Transverse colon (tissue), 4 donors: Measurements from ENCODE around the gene SCAF8. TPM values are rescaled to one million over a fixed set of nuclear protein-coding genes. Genes with fewer than 3 reads are reported as not detected.

Source experiments
- DNase-seq: peaks from one replicate; pipeline ENCODE4 v3.0.0-alpha.2; 2019
- H3K27ac ChIP-seq, 4 donors: fragments of 200-600 bp; sonication (generic); 2 replicates each; pipeline ENCODE4 v1.5.1; 2016 to 2018; ENCODE audit warnings: inconsistent platforms in 4 of 4
- H3K27me3 ChIP-seq: fragments of 200-600 bp; sonication (generic); 2 replicates; pipeline ENCODE4 v1.5.1; 2017; ENCODE audit warnings: inconsistent platforms
- H3K36me3 ChIP-seq, 4 donors: fragments of 200-600 bp; sonication (generic); 2 replicates each; pipeline ENCODE4 v1.5.1; 2017 to 2019; ENCODE audit warnings: inconsistent platforms in 4 of 4
- H3K4me1 ChIP-seq, 4 donors: fragments of 200-600 bp; sonication (generic); 2 replicates each; pipeline ENCODE4 v1.5.1; 2017 to 2020; ENCODE audit warnings: inconsistent platforms in 4 of 4
- H3K4me3 ChIP-seq, 4 donors: fragments of 200-600 bp; sonication (generic); 1 replicate in 1 of 4; 2 replicates in 3 of 4; pipeline versions ENCODE4 v1.5.1 to v1.6.1; 2017 to 2019; ENCODE audit warnings: inconsistent platforms in 4 of 4
- H3K9me3 ChIP-seq, 2 donors: fragments of 200-600 bp; sonication (generic); 2 replicates each; pipeline ENCODE4 v1.5.1; 2017 to 2019; ENCODE audit warnings: inconsistent platforms in 2 of 2
- CTCF ChIP-seq, 5 experiments: fragments of 200-600 bp in 3 of 5; fragments of 450-650 bp in 2 of 5; sonication (generic) in 3 of 5; IDR thresholded peaks; 1 replicate in 2 of 5; 2 replicates in 3 of 5; pipeline ENCODE4 v1.5.1; 2016 to 2017; ENCODE audit warnings: antibody characterized with exemption in 5 of 5, inconsistent platforms in 3 of 5, mild to moderate bottlenecking in 2 of 5, moderate library complexity in 1 of 5
- EP300 ChIP-seq: sonication (generic); formaldehyde crosslinking; IDR thresholded peaks from one replicate; pipeline ENCODE4 v1.6.1; 2017; ENCODE audit warnings: antibody characterized with exemption, low read depth
- POLR2A ChIP-seq: fragments of 450-650 bp; IDR thresholded peaks from one replicate; pipeline ENCODE4 v1.6.1; 2016; ENCODE audit warnings: antibody characterized with exemption, mild to moderate bottlenecking, moderate library complexity
- POLR2AphosphoS5 ChIP-seq, 3 donors: sonication (generic); formaldehyde crosslinking; IDR thresholded peaks; one replicate each; pipeline ENCODE4 v1.6.1; 2016; ENCODE audit warnings: antibody characterized with exemption in 3 of 3
- WGBS, 2 donors: methylation state at CpG; one replicate each; pipeline ENCODE4 v1.1.5; 2018; ENCODE audit warnings: low coverage in 1 of 2; 5-methylcytosine and 5-hydroxymethylcytosine counted together
- in situ Hi-C, 4 donors: fragments of 200-750 bp; cut with MboI; loops; one replicate each; pipeline versions ENCODE4 v1.15.0 to v1.15.1; 2017; ENCODE audit warnings: low sequenced_read_pairs in 3 of 4, low pct_ligation_motif_present in 1 of 4, low pct_unique_long_range_greater_than_20kb in 1 of 4
- intact Hi-C: fragments of 100-400 bp; cut with DNase I; formaldehyde crosslinking; loops from one replicate; pipeline ENCODE4 v1.15.1; 2023; ENCODE audit warnings: low total_unique reads
- total RNA-seq, 4 donors: library from RNA; depleted of rRNA; stranded (reverse); fragments of >200 nt; gene quantifications; one replicate each; pipeline ENCODE4 v1.1.0, GENCODE V29; 2016

Gene SCAF8
- total RNA-seq, 4 donors from 2014 or later = 32.2 to 38.6 (median 33.4) TPM

- H3K27me3 ChIP-seq = no peaks in the 10 kb centered on the region
- no peak for DNase-seq
- H3K36me3 ChIP-seq = peaks cover 0 to 27% (median 11%) of the 10 kb centered on the region in 4 donors
- intact Hi-C loops = no loop called here
- no peak overlapping the region for H3K27ac ChIP-seq
- H3K4me1 ChIP-seq = peaks cover 0 to 13% (median 8%) of the 10 kb centered on the region in 4 donors
- H3K9me3 ChIP-seq = no peaks in the 10 kb centered on the region
- in situ Hi-C loops = no loop called here
- WGBS, 2 donors = 51 to 59% methylated on average over 4 of the region's 4 CpGs
- TF ChIP-seq EP300 (no peak), POLR2AphosphoS5 (IDR thresholded peaks at IDR 0.05) (no peak), POLR2A (no peak), CTCF (IDR thresholded peaks at IDR 0.05) (no peak)
- H3K4me3 ChIP-seq = no peak overlapping the region
Measured at GRCh38 chr6:154835307-154835706, 102.1 kb downstream of the SCAF8 start.

GRCh38 chr6:154839546-154839945, 106.3 kb downstream of the SCAF8 start:
- 93 to 97% methylated on average over 5 to 6 of the region's 6 CpGs for WGBS, 2 donors
- Histone ChIP-seq H3K36me3 (peaks cover 0 to 5% (median 0%) of the 10 kb centered on the region in 4 donors), H3K27ac (no peak overlapping the region), H3K27me3 (no peaks in the 10 kb centered on the region), H3K4me3 (no peak overlapping the region), H3K4me1 (peaks cover 0 to 9% (median 4%) of the 10 kb centered on the region in 4 donors), H3K9me3 (no peaks in the 10 kb centered on the region)
- in situ Hi-C loops (no loop called here), intact Hi-C loops (no loop called here)
- TF ChIP-seq POLR2A = no peak
- no peak for TF ChIP-seq EP300
- no peak for TF ChIP-seq CTCF (IDR thresholded peaks at IDR 0.05)
- no peak for TF ChIP-seq POLR2AphosphoS5 (IDR thresholded peaks at IDR 0.05)
- DNase-seq = no peak

GRCh38 chr6:154840363-154840762, 107.1 kb downstream of the SCAF8 start:
- no peak for TF ChIP-seq POLR2A
- Histone ChIP-seq H3K9me3 (no peaks in the 10 kb centered on the region), H3K27me3 (no peaks in the 10 kb centered on the region), H3K4me1 (peaks cover 0 to under 1% (median 0%) of the 10 kb centered on the region in 4 donors), H3K4me3 (no peak overlapping the region), H3K36me3 (peaks cover 0 to 5% (median 0%) of the 10 kb centered on the region in 4 donors), H3K27ac (no peak overlapping the region)
- 78 to 92% methylated on average over 6 of the region's 6 CpGs for WGBS, 2 donors
- intact Hi-C loops (no loop called here), in situ Hi-C loops (no loop called here)
- no peak for DNase-seq

- WGBS, 2 donors = 95 to 100% methylated on average over 4 of the region's 4 CpGs
- Histone ChIP-seq H3K27me3 (no peaks in the 10 kb centered on the region), H3K36me3 (peaks cover 0 to 5% (median 0%) of the 10 kb centered on the region in 4 donors), H3K9me3 (no peaks in the 10 kb centered on the region), H3K27ac (no peak overlapping the region), H3K4me3 (no peak overlapping the region), H3K4me1 (no peaks in the 10 kb centered on the region)
- no peak for DNase-seq
- TF ChIP-seq CTCF (IDR thresholded peaks at IDR 0.05) = no peak
- in situ Hi-C loops = no loop called here
- intact Hi-C loops = no loop called here
Measured at GRCh38 chr6:154841109-154841508, 107.9 kb downstream of the SCAF8 start.

GRCh38 chr6:154842833-154843232, 109.6 kb downstream of the SCAF8 start:
- Histone ChIP-seq H3K27ac (no peak overlapping the region), H3K27me3 (no peaks in the 10 kb centered on the region), H3K4me1 (no peaks in the 10 kb centered on the region), H3K36me3 (peaks cover 0 to 5% (median 0%) of the 10 kb centered on the region in 4 donors), H3K4me3 (no peak overlapping the region), H3K9me3 (no peaks in the 10 kb centered on the region)
- TF ChIP-seq POLR2AphosphoS5 (IDR thresholded peaks at IDR 0.05) = no peak
- no peak for TF ChIP-seq EP300
- TF ChIP-seq CTCF (IDR thresholded peaks at IDR 0.05) = no peak
- no peak for TF ChIP-seq POLR2A
- WGBS, 2 donors = 36 to 65% methylated on average over 2 of the region's 2 CpGs
- in situ Hi-C loops (no loop called here), intact Hi-C loops (no loop called here)
- DNase-seq = no peak
